ENCODE data around the gene TEPSIN.
A peak's percentile ranks its signal among the peaks of the same experiment; 100 is the strongest.

TEPSIN gene

DNA sequence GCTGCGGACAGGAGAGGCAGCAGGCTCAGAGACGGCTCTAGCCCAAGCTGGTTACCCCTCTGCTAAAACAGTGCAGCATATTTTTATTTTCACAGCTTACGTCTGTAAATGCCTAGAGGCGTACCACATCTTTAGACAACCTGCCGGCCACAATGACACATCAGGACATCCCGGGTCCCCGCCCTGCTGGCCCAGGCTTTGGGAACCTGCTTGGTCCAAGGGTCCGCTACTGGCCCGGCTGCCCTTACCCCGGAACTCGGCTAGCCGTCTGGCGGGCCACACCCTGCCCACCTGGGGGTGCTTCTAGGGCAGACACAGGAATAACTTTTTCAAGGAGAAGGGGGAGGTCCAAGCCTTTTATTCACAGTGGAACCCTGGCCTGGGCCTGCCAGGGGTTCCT is 20.4 kb downstream of the TEPSIN start:
- DNase-seq, result no peak

DNA sequence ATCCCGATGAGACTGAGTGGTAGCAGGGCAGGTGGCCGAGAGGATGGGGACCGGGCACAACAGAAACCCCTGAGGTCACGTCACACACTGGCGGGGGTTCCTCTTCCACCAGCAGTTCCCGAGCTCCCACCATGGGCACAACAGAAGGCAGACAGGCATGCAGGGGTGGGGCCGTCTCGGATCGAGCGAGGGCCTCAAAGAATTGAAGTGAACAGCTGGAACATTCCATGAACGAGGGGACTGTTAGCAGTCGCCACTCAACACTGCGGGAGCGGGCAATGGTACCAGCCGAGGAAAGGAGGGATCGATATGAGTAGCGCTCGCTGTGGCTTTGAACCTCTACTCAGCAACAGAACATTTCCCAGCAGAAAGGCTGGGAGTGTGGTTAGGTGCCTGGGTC is 21.4 kb downstream of the TEPSIN start:
- no peak for DNase-seq

DNA sequence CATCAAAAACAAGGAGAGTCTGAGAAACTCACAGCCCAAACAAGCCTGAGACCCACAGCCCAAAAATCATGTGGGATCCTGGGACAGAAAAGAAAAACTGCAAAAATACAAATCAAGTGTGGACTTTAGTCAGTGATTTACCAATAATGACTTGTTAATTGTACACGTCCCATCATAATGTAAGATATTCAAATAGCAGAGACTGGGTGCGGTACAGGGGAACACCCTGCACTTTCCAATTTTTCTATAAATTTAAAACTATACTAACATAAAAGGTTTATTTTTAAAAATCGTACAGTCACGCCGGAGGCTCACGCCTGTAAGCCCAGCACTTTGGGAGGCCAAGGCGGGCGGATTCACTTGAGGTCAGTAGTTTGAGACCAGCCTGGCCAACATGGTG is 24.9 kb downstream of the TEPSIN start:
- DNase-seq, result no peak

DNA sequence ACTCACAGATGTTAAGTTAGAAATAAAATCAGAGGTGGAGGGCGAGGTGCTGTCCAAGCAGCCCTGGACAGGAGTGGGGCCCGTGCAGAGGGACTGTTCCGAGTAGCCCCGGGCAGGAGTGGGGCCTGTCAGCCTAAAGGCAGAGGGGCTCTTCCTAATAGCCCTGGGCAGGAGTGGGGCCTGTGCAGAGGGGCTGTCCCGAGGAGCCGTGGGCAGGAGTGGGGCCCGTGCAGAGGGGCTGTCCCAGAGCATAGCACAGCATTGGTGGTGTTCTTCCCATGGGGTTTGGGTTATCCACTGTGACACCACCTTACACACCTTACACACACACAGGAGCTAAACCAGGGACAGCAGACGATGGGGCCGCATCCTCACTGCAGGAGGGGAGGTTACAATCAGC is 26.5 kb downstream of the TEPSIN start:
- DNase-seq, result no peak

- DNase-seq, result no peak
These were observed 28.0 kb downstream of the TEPSIN start for GRCh38 chr17:81210868-81211267.

GRCh38 chr17:81210466-81210865 is 28.4 kb downstream of the TEPSIN start:
- no peak for DNase-seq

DNA sequence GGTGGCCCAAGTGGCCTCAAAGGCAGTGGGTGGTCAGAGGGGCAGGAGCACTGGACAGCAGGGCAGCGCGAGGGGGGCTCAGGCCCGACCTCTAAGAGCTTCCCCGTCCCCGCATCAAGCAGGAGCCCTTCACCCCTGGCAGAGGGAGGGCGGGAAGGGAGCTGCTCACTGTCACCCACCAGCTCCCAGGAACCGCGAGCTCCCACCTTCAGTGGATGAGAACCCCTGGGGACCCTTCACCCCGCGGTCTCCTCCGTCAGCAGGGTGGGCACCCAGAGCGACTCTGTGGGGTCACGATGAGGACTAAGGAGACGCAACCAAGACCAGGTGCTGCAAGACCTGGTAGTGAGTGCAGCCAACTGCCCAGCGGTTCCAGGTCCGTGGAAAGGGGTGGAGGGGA is 29.7 kb downstream of the TEPSIN start:
- no peak for DNase-seq

GRCh38 chr17:81208651-81209050 is 30.2 kb downstream of the TEPSIN start:
- DNase-seq, result no peak

DNA sequence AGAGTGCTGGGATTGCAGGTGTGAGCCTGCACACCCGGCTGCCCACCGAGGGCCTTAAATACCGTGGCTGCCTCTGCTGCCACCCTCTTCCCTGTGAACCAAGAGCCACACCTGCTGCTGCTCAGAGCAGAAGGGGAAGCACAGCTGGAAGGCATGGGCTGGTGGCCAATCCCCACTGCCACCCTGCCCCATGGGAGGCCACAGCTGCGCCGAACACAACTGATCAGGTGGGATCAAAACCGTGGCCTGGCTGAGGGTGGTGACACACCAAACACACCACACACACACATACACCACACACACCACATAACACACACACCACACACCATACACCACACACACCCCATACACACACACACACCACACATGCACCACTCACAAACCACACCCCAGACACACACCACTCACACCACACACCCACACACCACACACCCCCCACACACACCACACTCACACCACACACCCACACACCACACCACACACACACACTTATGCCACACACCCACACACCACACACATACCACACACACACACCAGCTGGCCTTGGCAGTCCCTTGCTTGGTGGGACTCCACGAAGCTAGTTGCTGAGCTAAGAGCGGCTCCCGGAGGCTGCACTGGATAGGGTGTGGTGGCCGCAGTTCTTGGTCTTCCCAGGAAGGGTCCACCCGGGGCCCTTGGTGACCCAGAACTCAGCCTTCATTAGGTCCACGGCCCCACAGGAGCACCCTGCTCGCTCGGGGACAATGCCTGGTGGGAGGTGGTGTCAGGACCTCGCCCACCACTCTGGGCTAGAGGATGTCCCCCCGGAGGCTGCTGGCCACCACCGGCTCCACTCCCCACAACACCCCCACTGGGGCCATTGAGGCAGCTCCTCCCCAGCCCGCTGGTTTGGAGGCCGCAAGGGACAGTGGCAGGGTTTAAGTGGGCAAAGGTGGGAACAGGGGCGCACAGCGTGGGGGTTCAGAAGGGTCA is 31.0 kb downstream of the TEPSIN start:
- no peak for DNase-seq

GRCh38 chr17:81206657-81207056 is 32.2 kb downstream of the TEPSIN start:
- no peak for DNase-seq

- DNase-seq, result no peak
These were observed 32.7 kb downstream of the TEPSIN start for GRCh38 chr17:81206166-81206565.

- DNase-seq, result no peak
These were observed 34.3 kb downstream of the TEPSIN start for GRCh38 chr17:81204578-81204977.

GRCh38 chr17:81203136-81203535 is 35.7 kb downstream of the TEPSIN start:
- DNase-seq, result no peak

DNA sequence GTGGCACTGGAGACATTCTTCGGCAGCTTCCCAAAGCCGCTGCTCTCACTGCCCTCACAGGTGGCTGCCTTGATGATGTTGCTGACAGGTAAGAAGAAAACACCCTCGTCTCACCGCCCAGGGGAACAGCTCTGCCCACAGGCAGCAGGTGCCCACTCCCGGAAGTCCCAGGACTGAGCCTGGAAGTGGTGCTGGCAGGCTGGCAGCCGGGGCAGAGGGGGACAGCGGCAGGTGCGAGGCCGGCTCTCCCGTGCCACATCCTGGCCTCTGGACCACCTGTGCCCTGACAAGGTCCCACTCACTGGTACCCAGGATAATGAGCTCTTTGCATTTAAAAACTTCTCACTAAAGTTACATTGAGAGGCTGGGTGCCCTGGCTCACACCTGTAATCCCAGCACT is 36.5 kb downstream of the TEPSIN start:
- no peak for DNase-seq

GRCh38 chr17:81200695-81201580 is 37.9 kb downstream of the TEPSIN start:
- DNase-seq, result peak; percentile 52

DNA sequence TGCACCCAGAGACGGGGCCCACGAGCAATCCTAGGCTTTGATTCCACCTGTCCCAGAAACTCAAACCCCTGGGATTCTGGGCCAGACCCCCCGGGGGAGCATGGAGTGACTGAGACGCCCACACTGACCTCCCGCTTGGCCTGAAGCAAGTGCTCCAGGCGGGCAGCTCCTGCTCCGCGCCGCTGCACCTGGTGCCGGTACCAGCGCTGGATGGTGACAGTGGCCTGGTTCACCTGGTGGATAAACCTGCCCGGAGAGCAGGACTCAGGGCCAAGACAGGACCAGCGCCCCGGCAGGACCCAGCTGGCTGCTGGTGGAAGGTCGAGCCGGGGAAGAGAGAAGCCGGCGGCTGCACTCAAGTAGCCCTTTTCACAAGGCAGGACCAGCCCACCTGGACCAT is 38.7 kb downstream of the TEPSIN start:
- no peak for DNase-seq

- no peak for DNase-seq
These were observed 39.4 kb downstream of the TEPSIN start for GRCh38 chr17:81199482-81199830.

DNA sequence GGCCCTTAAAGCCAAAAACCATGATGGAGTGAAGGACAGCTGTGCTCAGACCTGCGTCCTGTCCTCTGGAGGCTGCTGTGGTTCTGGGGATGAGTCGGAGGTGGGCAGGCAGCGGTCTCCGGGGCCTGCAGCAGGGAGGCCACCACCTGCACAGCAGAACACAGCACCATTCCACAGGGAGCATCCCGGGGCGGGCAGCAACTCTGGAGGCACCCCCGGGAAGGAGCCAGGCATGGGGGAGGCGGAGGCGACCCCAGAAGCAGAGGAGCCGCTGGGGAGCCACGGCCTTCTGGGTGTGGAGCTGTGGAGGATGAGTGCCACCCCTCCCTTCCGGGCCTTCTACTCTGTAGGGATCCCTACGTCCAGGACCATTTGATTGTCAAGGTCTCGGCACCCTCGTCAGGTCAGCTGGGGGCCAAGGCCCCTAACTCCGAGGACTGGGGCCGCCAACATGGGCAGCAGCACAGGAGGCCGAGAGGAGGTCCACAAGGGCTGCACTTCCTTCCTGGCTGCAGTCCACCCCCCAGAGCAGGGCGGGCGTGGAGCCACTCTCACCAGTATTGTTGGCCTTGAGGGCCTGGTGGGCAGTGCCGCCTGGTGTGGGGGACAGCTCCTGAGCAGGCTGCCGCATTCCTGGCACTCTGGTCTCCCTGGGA is 39.9 kb downstream of the TEPSIN start:
- DNase-seq, result no peak

DNA sequence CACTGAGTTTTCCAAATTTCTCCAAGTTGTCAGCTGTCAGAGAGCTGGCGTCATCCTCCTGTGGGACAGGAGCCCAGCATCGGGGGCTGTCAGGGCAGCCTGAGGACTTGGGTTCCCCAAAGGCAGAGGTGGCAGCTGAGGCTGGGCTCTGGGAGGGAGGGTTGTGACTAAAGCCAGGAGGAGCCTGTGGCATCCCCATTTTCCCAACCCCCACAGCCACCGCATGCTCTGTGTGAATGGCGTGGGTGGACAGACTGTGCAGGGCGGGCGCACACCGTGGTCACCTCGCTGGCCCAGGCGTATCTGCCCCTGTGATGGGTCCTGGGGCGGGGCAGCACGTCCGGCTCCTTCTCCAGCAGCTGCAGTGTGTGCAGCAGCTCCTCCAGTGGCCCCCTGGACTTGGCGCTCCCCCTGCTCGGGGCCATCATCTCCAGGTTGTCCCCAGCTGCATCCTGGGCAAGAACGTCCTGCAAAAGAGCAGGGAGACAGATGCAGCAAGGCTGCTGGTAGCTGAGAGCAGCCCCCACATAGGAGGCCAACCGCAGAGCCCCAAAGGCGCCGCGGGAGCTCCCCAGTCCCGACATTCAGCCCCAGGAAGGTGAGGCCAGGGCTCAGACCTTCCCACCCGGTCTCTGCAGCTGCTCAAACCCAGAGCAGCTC is 40.9 kb downstream of the TEPSIN start:
- no peak for DNase-seq

DNA sequence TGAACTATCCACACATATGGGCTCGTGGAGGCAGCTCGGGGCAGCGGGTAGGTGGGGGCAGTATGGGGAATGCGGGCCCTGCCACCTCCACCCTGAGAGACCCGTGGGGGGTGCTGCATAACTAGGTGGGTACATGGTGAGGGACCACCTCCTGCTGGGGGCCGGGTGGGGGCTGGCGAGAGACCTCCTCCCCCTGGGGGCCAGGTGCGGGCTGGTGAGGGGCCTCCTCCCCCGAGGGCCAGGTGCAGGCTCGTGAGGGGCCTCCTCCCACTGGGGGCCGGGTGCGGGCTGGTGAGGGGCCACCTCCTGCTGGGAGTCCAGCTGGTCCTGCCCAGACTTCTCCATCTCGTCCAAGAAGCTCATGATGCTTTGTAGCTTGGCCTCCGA is 41.5 kb downstream of the TEPSIN start:
- no peak for DNase-seq

DNA sequence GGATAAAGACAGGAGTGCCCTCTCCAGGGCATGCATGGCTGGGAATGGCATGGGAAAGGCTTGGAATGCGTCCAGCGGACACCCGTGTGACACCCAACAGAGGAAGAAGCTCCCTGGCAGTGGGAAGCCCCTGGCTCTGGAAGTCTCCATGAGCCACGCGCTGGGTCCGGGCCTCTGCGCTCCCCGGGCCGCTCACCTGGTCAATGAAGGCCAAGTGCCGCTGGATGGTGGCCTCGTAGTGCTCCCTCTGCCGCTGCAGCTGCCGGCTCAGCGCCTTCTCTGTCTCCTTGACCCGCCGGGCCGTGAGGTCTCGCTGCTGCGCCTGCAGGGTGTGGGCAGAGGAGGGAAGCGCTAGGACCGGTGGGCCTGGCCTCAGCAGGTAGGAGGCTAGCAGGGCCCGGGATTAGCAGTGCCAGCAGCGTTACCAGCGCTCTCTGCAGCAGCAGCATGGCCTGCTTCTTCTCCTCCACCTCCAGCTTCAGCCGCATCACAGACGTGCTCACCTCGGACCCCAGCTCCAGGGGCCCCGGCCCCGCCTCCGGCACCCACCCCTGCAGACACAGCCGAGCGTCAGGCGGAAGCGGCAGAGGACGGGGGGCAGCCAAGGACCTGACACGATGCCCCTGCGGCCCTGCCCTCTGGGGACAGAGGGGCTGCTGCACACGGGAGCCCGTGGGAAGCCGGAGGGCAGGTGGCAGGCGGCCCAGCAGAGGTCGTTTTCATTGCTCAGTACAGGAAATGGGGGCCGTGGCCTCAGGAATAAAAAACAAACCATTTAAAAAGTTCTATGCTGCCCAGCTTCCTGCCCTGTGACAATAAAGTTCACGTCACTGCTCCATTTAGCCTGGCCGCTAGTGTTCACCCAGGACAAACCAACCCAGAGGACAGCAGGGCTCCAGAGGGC is 42.1 kb downstream of the TEPSIN start:
- no peak for DNase-seq
